Sigmoid colon (tissue), 7 donors: ENCODE measurements around the gene GALNT13. TPM values are rescaled to one million over a fixed set of nuclear protein-coding genes. Genes with fewer than 3 reads are reported as not detected.

Experiments used
- DNase-seq: peaks from one replicate; pipeline ENCODE4 v3.0.0-alpha.2; 2019
- H3K27ac ChIP-seq, 4 donors: fragments of 200-600 bp; sonication (generic); one replicate each; pipeline ENCODE4 v1.5.1; 2016 to 2019; ENCODE audit warnings: mild to moderate bottlenecking in 1 of 4
- H3K27me3 ChIP-seq, 3 donors: fragments of 200-600 bp; sonication (generic); one replicate each; pipeline ENCODE4 v1.5.1; 2019; ENCODE audit warnings: mild to moderate bottlenecking in 1 of 3
- H3K36me3 ChIP-seq, 4 donors: fragments of 200-600 bp; sonication (generic); one replicate each; pipeline ENCODE4 v1.5.1; 2016 to 2019
- H3K4me1 ChIP-seq, 4 donors: fragments of 200-600 bp; sonication (generic); one replicate each; pipeline ENCODE4 v1.5.1; 2017 to 2019
- H3K4me3 ChIP-seq, 4 donors: fragments of 200-600 bp; sonication (generic); one replicate each; pipeline ENCODE4 v1.5.1; 2017 to 2019; ENCODE audit warnings: mild to moderate bottlenecking in 2 of 4, moderate library complexity in 1 of 4
- H3K9me3 ChIP-seq, 4 donors: fragments of 200-600 bp in 3 of 4; sonication (generic) in 3 of 4; one replicate each; pipeline versions ENCODE4 v1.5.1 to v1.6.1; 2013 to 2019
- CTCF ChIP-seq, 4 experiments: fragments of 450-650 bp in 3 of 4; fragments of 200-600 bp in 1 of 4; IDR thresholded peaks; one replicate each; pipeline ENCODE4 v1.5.1; 2016 to 2019; ENCODE audit warnings: antibody characterized with exemption in 4 of 4, mild to moderate bottlenecking in 3 of 4, moderate library complexity in 2 of 4
- EP300 ChIP-seq, 4 donors: sonication (generic); formaldehyde crosslinking; IDR thresholded peaks; one replicate each; pipeline ENCODE4 v1.6.1; 2017; ENCODE audit warnings: antibody characterized with exemption in 4 of 4
- POLR2A ChIP-seq, 2 donors: fragments of 450-650 bp; IDR thresholded peaks; one replicate each; pipeline ENCODE4 v1.6.1; 2016; ENCODE audit warnings: antibody characterized with exemption in 2 of 2, mild to moderate bottlenecking in 2 of 2, moderate library complexity in 2 of 2
- POLR2AphosphoS5 ChIP-seq, 4 donors: sonication (generic); formaldehyde crosslinking; IDR thresholded peaks; one replicate each; pipeline ENCODE4 v1.6.1; 2017; ENCODE audit warnings: antibody characterized with exemption in 4 of 4
- WGBS, 2 donors: extraction: QIAGEN DNeasy Blood & Tissue Kit; methylation state at CpG; one replicate each; pipeline ENCODE4 v1.1.7; 2013; 5-methylcytosine and 5-hydroxymethylcytosine counted together
- intact Hi-C: fragments of 100-400 bp; cut with DNase I; formaldehyde crosslinking; loops from one replicate; pipeline ENCODE4 v1.15.1; 2023
- polyA plus RNA-seq, 3 donors: library from polyadenylated mRNA; stranded (reverse); fragments of 200-250 nt; gene quantifications; one replicate each; pipeline ENCODE4 v1.2.3, GENCODE V29; 2013
- total RNA-seq, 4 donors: library from RNA; depleted of rRNA; stranded (reverse); fragments of >200 nt; gene quantifications; one replicate each; pipeline ENCODE4 v1.1.0, GENCODE V29; 2016
- donor health status: healthy with polysubstance abuse.
- donor health status: Bipolar disorder and iron deficiency.
- donor health status: healthy.

Gene GALNT13
- total and polyA plus RNA-seq, 7 donors: under 0.01 to 2.5 (median 0.82) TPM; not detected in 1

DNA sequence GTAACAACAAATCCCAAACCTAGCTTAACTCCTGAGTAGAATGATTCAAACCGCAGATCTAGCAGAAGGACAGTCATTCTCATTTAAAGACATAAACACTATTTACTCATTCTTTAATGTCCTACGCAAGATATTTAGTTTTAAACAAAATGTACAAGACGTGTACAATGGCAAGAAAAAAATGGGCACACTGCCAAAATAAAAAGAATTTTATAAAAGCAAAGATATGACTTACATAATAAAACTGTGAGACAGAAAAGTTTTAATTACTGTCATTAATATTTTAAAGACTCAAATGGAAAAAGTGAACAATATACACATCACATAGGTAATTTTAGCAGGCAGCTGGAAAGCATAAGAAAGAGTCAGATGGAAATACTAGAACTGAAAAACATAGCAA is 157.8 kb downstream of the GALNT13 start:
- TF ChIP-seq POLR2AphosphoS5 (IDR thresholded peaks at IDR 0.05) (no peak), POLR2A (IDR thresholded peaks at IDR 0.05) (no peak), CTCF (IDR thresholded peaks at IDR 0.05) (no peak), EP300 (IDR thresholded peaks at IDR 0.05) (no peak)
- 71 to 83% methylated on average over 3 of the region's 3 CpGs for WGBS, 2 donors
- no peak overlapping the region for H3K27ac ChIP-seq
- no peak for DNase-seq
- intact Hi-C loops: no loop called here
- H3K4me1 ChIP-seq: no peaks in the 10 kb centered on the region
- no peaks in the 10 kb centered on the region for H3K36me3 ChIP-seq
- no peaks in the 10 kb centered on the region for H3K27me3 ChIP-seq
- H3K9me3 ChIP-seq: no peaks in the 10 kb centered on the region
- H3K4me3 ChIP-seq: no peak overlapping the region

- Histone ChIP-seq H3K9me3 (no peaks in the 10 kb centered on the region), H3K27ac (no peak overlapping the region), H3K4me1 (no peaks in the 10 kb centered on the region), H3K4me3 (no peak overlapping the region), H3K27me3 (no peaks in the 10 kb centered on the region), H3K36me3 (no peaks in the 10 kb centered on the region)
- DNase-seq: no peak
- WGBS, 2 donors: 74 to 79% methylated on average over 3 of the region's 3 CpGs
- no peak for TF ChIP-seq CTCF (IDR thresholded peaks at IDR 0.05)
- no peak for TF ChIP-seq EP300 (IDR thresholded peaks at IDR 0.05)
- TF ChIP-seq POLR2AphosphoS5 (IDR thresholded peaks at IDR 0.05): no peak
- no peak for TF ChIP-seq POLR2A (IDR thresholded peaks at IDR 0.05)
- intact Hi-C loops: no loop called here
Observed at GRCh38 chr2:154032220-154032619, 160.5 kb downstream of the GALNT13 start.

DNA sequence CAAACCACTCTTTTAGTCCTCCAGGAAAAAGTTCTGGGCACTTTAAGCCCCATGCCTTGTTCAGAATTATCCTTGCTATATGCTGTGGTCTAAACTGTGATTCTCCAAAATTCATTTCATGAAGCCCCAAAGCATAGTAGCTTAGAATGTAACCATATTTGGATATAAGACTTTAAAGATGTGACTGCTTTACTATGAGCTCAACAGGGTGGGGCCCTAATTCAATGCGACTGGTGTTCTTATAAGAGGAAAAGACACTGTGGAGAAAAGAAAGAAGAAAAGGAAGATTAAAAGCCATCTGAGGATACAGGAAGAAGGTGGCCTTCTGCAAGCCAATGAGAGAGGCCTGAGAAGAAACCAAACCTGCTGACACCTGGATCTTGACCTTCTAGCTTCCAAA is 174.8 kb downstream of the GALNT13 start:
- H3K4me1 ChIP-seq: no peaks in the 10 kb centered on the region
- no peaks in the 10 kb centered on the region for H3K9me3 ChIP-seq
- WGBS, 2 donors: 66 to 85% methylated on average over 1 of the region's 1 CpG
- H3K27ac ChIP-seq: no peak overlapping the region
- no peak for TF ChIP-seq POLR2AphosphoS5 (IDR thresholded peaks at IDR 0.05)
- intact Hi-C loops: no loop called here
- no peak overlapping the region for H3K4me3 ChIP-seq
- no peaks in the 10 kb centered on the region for H3K36me3 ChIP-seq
- no peak for DNase-seq
- H3K27me3 ChIP-seq: no peaks in the 10 kb centered on the region

DNA sequence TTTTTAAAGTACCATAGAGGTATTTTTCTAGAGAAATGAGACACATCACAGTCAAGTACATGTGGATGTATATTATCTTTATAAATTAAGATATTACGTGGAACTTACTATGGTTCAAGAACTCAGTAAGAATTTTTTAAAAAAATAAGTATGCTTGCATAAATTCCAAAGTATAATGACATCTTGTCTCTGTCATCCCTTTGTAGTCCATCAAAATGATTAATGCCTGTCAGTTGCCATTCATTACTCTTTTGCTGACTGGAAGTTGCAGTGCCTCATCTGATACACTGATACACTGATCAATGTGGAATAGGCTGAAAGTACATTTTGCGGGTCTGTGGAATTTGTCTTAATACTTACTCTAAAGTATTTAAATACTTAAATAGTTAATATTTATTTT is 177.2 kb downstream of the GALNT13 start:
- Histone ChIP-seq H3K4me1 (no peaks in the 10 kb centered on the region), H3K9me3 (no peaks in the 10 kb centered on the region), H3K27ac (no peak overlapping the region), H3K36me3 (no peaks in the 10 kb centered on the region), H3K4me3 (no peak overlapping the region), H3K27me3 (no peaks in the 10 kb centered on the region)
- 93 to 95% methylated on average over 2 of the region's 2 CpGs for WGBS, 2 donors
- no peak for DNase-seq
- intact Hi-C loops: no loop called here
- TF ChIP-seq POLR2AphosphoS5 (IDR thresholded peaks at IDR 0.05): no peak
- no peak for TF ChIP-seq CTCF (IDR thresholded peaks at IDR 0.05)
- TF ChIP-seq POLR2A (IDR thresholded peaks at IDR 0.05): no peak
- TF ChIP-seq EP300 (IDR thresholded peaks at IDR 0.05): no peak

DNA sequence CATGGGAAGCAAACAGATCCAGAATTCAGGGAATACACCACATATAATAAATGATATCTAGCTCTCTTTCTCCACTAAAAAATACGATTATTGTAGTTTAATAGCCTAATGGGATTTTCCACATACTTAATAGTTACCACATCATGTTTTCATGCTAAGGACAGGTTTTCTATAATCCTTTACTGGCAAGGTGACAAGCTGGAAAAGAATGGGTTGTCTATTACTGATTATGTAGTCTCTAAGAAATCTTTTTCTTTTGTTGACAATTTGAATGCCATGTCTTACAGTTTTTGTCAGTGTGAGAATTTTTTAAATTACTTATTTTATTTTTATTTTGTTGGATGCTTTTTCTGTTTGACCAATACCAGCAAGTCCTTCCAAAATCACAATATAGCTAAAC is 177.8 kb downstream of the GALNT13 start:
- no peak for DNase-seq
- TF ChIP-seq EP300 (IDR thresholded peaks at IDR 0.05) (no peak), CTCF (IDR thresholded peaks at IDR 0.05) (no peak), POLR2AphosphoS5 (IDR thresholded peaks at IDR 0.05) (no peak), POLR2A (IDR thresholded peaks at IDR 0.05) (no peak)
- 60 to 67% methylated on average over 1 of the region's 1 CpG for WGBS, 2 donors
- Histone ChIP-seq H3K9me3 (no peaks in the 10 kb centered on the region), H3K4me1 (no peaks in the 10 kb centered on the region), H3K36me3 (no peaks in the 10 kb centered on the region), H3K27ac (no peak overlapping the region), H3K27me3 (no peaks in the 10 kb centered on the region), H3K4me3 (no peak overlapping the region)
- intact Hi-C loops: no loop called here
